Dermis lymphatic vessel endothelial cell (primary cell): Measurements from ENCODE around the gene TCF21. TPM values are rescaled to one million over a fixed set of nuclear protein-coding genes. Genes with fewer than 3 reads are reported as not detected.

Experiments
- total RNA-seq: library from RNA; depleted of rRNA; stranded (reverse); fragments of >200 nt; gene quantifications from 2 replicates; pipeline ENCODE4 v1.2.1, GENCODE V29; 2014

The TCF21 gene
- not detected in 2 replicates for total RNA-seq

DNA sequence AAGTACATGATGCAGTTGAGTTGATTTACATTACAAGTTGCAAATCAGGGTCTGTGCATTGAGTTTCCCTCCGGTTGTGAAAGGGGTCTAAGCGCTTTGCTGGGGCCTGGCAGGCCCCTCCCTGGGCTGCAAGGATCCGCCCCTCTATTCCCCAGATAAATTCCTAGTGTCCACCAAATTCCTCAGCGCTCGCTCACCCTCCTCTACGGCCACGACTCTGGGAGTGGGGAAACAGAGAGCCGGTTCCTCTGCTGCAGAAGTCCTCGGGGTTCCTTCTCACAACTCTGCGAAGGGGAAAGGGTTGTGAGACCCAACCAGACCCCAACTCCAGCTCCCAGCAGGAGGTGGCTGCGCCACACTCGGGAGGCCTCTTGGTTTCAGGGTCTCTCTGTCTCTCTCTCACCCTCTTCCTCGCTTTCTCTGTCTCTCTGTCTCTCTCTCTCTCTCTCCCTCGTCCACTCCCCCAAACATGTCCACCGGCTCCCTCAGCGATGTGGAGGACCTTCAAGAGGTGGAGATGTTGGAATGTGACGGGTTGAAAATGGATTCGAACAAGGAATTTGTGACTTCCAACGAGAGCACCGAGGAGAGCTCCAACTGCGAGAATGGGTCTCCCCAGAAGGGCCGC is at the start of gene TCF21:
TCF21 (plus strand) TSS at position 185 of the 628 bp plus-strand sequence; CDS start at position 470, 285 bp downstream.

Other genes with a start within 250 kb of the TCF21 start
- gene TBPL1, start 64.1 kb downstream of the TCF21 start, total RNA-seq: 28.6 and 35.2 TPM in 2 replicates
- gene SLC2A12, start 163.5 kb downstream of the TCF21 start, total RNA-seq: 30.2 and 74.4 TPM in 2 replicates